ENCODE results near the gene RETN. TPM values are rescaled to one million over a fixed set of nuclear protein-coding genes. Genes with fewer than 3 reads are reported as not detected.

Gene RETN
- total RNA-seq, 1 donor from 2014 or later: 3.7 TPM

GRCh38 chr19:7657131-7657751 is 11.6 kb upstream of the RETN start:
- Histone ChIP-seq H3K36me3 (ENCODE audit: control insufficient read depth in 3 of 3, insufficient read depth in 3 of 3, low read length in 3 of 3) (no peaks in the 10 kb centered on the region), H3K9ac (ENCODE audit: low read depth in 1 of 3, low read length in 3 of 3) (no peak overlapping the region), H3K9me3 (ENCODE audit: control insufficient read depth in 3 of 3, low read length in 3 of 3) (no peaks in the 10 kb centered on the region), H3K4me3 (ENCODE audit: low read length in 3 of 3) (no peak overlapping the region), H3K4me1 (ENCODE audit: control insufficient read depth in 3 of 3, insufficient read depth in 3 of 3, low read length in 3 of 3) (peaks cover 2 to 8% (median 2%) of the 10 kb centered on the region in 3 donors), H3K27ac (ENCODE audit: low read depth, low read length) (no peak overlapping the region), H3K27me3 (ENCODE audit: control insufficient read depth in 3 of 3, insufficient read depth in 3 of 3, low read length in 3 of 3) (peaks cover 0 to 4% (median 3%) of the 10 kb centered on the region in 3 donors)

- H3K27ac ChIP-seq (ENCODE audit: low read depth, low read length): no peak overlapping the region
Observed at GRCh38 chr19:7658219-7658686, 10.6 kb upstream of the RETN start.

GRCh38 chr19:7661744-7662538 is 6.9 kb upstream of the RETN start:
- Histone ChIP-seq H3K27ac (ENCODE audit: low read depth, low read length) (no peak overlapping the region), H3K4me3 (ENCODE audit: low read length in 3 of 3) (no peak overlapping the region), H3K9me3 (ENCODE audit: control insufficient read depth in 3 of 3, low read length in 3 of 3) (no peaks in the 10 kb centered on the region), H3K36me3 (ENCODE audit: control insufficient read depth in 3 of 3, insufficient read depth in 3 of 3, low read length in 3 of 3) (no peaks in the 10 kb centered on the region), H3K27me3 (ENCODE audit: control insufficient read depth in 3 of 3, insufficient read depth in 3 of 3, low read length in 3 of 3) (peaks cover 0 to 9% (median 7%) of the 10 kb centered on the region in 3 donors), H3K9ac (ENCODE audit: low read depth in 1 of 3, low read length in 3 of 3) (no peak overlapping the region), H3K4me1 (ENCODE audit: control insufficient read depth in 3 of 3, insufficient read depth in 3 of 3, low read length in 3 of 3) (no peaks in the 10 kb centered on the region)

More at GRCh38 chr19:7658219-7658686, 10.6 kb upstream of the RETN start:
- no peaks in the 10 kb centered on the region for H3K4me1 ChIP-seq (ENCODE audit: control insufficient read depth in 3 of 3, insufficient read depth in 3 of 3, low read length in 3 of 3)
- H3K27me3 ChIP-seq (ENCODE audit: control insufficient read depth in 3 of 3, insufficient read depth in 3 of 3, low read length in 3 of 3): peaks cover 0 to 9% (median 3%) of the 10 kb centered on the region in 3 donors
- no peak overlapping the region for H3K9ac ChIP-seq (ENCODE audit: low read depth in 1 of 3, low read length in 3 of 3)
- H3K36me3 ChIP-seq (ENCODE audit: control insufficient read depth in 3 of 3, insufficient read depth in 3 of 3, low read length in 3 of 3): no peaks in the 10 kb centered on the region
- H3K4me3 ChIP-seq (ENCODE audit: low read length in 3 of 3): no peak overlapping the region
- H3K9me3 ChIP-seq (ENCODE audit: control insufficient read depth in 3 of 3, low read length in 3 of 3): no peaks in the 10 kb centered on the region

- Histone ChIP-seq H3K27ac (ENCODE audit: low read depth, low read length) (no peak overlapping the region), H3K27me3 (ENCODE audit: control insufficient read depth in 3 of 3, insufficient read depth in 3 of 3, low read length in 3 of 3) (peaks cover 0 to 9% (median 7%) of the 10 kb centered on the region in 3 donors), H3K9me3 (ENCODE audit: control insufficient read depth in 3 of 3, low read length in 3 of 3) (no peaks in the 10 kb centered on the region), H3K4me1 (ENCODE audit: control insufficient read depth in 3 of 3, insufficient read depth in 3 of 3, low read length in 3 of 3) (no peaks in the 10 kb centered on the region), H3K9ac (ENCODE audit: low read depth in 1 of 3, low read length in 3 of 3) (no peak overlapping the region), H3K4me3 (ENCODE audit: low read length in 3 of 3) (no peak overlapping the region), H3K36me3 (ENCODE audit: control insufficient read depth in 3 of 3, insufficient read depth in 3 of 3, low read length in 3 of 3) (no peaks in the 10 kb centered on the region)
Observed at GRCh38 chr19:7662657-7663056, 6.2 kb upstream of the RETN start.

GRCh38 chr19:7663706-7664105 is 5.1 kb upstream of the RETN start:
- H3K9ac ChIP-seq (ENCODE audit: low read depth in 1 of 3, low read length in 3 of 3): no peak overlapping the region
- no peak overlapping the region for H3K27ac ChIP-seq (ENCODE audit: low read depth, low read length)
- H3K36me3 ChIP-seq (ENCODE audit: control insufficient read depth in 3 of 3, insufficient read depth in 3 of 3, low read length in 3 of 3): no peaks in the 10 kb centered on the region
- H3K4me3 ChIP-seq (ENCODE audit: low read length in 3 of 3): no peak overlapping the region
- no peaks in the 10 kb centered on the region for H3K4me1 ChIP-seq (ENCODE audit: control insufficient read depth in 3 of 3, insufficient read depth in 3 of 3, low read length in 3 of 3)
- H3K9me3 ChIP-seq (ENCODE audit: control insufficient read depth in 3 of 3, low read length in 3 of 3): no peaks in the 10 kb centered on the region
- H3K27me3 ChIP-seq (ENCODE audit: control insufficient read depth in 3 of 3, insufficient read depth in 3 of 3, low read length in 3 of 3): peaks cover 2 to 13% (median 7%) of the 10 kb centered on the region in 3 donors

GRCh38 chr19:7665076-7665475 is 3.8 kb upstream of the RETN start:
- no peak overlapping the region for H3K4me3 ChIP-seq (ENCODE audit: low read length in 3 of 3)
- H3K4me1 ChIP-seq (ENCODE audit: control insufficient read depth in 3 of 3, insufficient read depth in 3 of 3, low read length in 3 of 3): no peaks in the 10 kb centered on the region
- H3K27ac ChIP-seq (ENCODE audit: low read depth, low read length): no peak overlapping the region
- H3K36me3 ChIP-seq (ENCODE audit: control insufficient read depth in 3 of 3, insufficient read depth in 3 of 3, low read length in 3 of 3): no peaks in the 10 kb centered on the region
- H3K9me3 ChIP-seq (ENCODE audit: control insufficient read depth in 3 of 3, low read length in 3 of 3): no peaks in the 10 kb centered on the region
- H3K27me3 ChIP-seq (ENCODE audit: control insufficient read depth in 3 of 3, insufficient read depth in 3 of 3, low read length in 3 of 3): peaks cover 13 to 23% (median 18%) of the 10 kb centered on the region in 3 donors
- H3K9ac ChIP-seq (ENCODE audit: low read depth in 1 of 3, low read length in 3 of 3): no peak overlapping the region

- Histone ChIP-seq H3K9me3 (ENCODE audit: control insufficient read depth in 3 of 3, low read length in 3 of 3) (no peaks in the 10 kb centered on the region), H3K4me3 (ENCODE audit: low read length in 3 of 3) (no peak overlapping the region)
Observed at GRCh38 chr19:7669641-7670040, 792 bp downstream of the RETN start.

GRCh38 chr19:7670150-7670783 is 1.4 kb downstream of the RETN start:
- Histone ChIP-seq H3K27me3 (ENCODE audit: control insufficient read depth in 3 of 3, insufficient read depth in 3 of 3, low read length in 3 of 3) (peaks cover 18 to 33% (median 26%) of the 10 kb centered on the region in 3 donors), H3K4me3 (ENCODE audit: low read length in 3 of 3) (no peak overlapping the region), H3K9ac (ENCODE audit: low read depth in 1 of 3, low read length in 3 of 3) (no peak overlapping the region), H3K4me1 (ENCODE audit: control insufficient read depth in 3 of 3, insufficient read depth in 3 of 3, low read length in 3 of 3) (no peaks in the 10 kb centered on the region), H3K27ac (ENCODE audit: low read depth, low read length) (no peak overlapping the region), H3K9me3 (ENCODE audit: control insufficient read depth in 3 of 3, low read length in 3 of 3) (no peaks in the 10 kb centered on the region), H3K36me3 (ENCODE audit: control insufficient read depth in 3 of 3, insufficient read depth in 3 of 3, low read length in 3 of 3) (no peaks in the 10 kb centered on the region)

More at GRCh38 chr19:7669641-7670040, 792 bp downstream of the RETN start:
- Histone ChIP-seq H3K27ac (ENCODE audit: low read depth, low read length) (no peak overlapping the region), H3K27me3 (ENCODE audit: control insufficient read depth in 3 of 3, insufficient read depth in 3 of 3, low read length in 3 of 3) (peaks cover 18 to 33% (median 26%) of the 10 kb centered on the region in 3 donors), H3K4me1 (ENCODE audit: control insufficient read depth in 3 of 3, insufficient read depth in 3 of 3, low read length in 3 of 3) (no peaks in the 10 kb centered on the region), H3K36me3 (ENCODE audit: control insufficient read depth in 3 of 3, insufficient read depth in 3 of 3, low read length in 3 of 3) (no peaks in the 10 kb centered on the region), H3K9ac (ENCODE audit: low read depth in 1 of 3, low read length in 3 of 3) (no peak overlapping the region)

- no peaks in the 10 kb centered on the region for H3K4me1 ChIP-seq (ENCODE audit: control insufficient read depth in 3 of 3, insufficient read depth in 3 of 3, low read length in 3 of 3)
- no peaks in the 10 kb centered on the region for H3K36me3 ChIP-seq (ENCODE audit: control insufficient read depth in 3 of 3, insufficient read depth in 3 of 3, low read length in 3 of 3)
- H3K27ac ChIP-seq (ENCODE audit: low read depth, low read length): no peak overlapping the region
- no peak overlapping the region for H3K4me3 ChIP-seq (ENCODE audit: low read length in 3 of 3)
- no peak overlapping the region for H3K9ac ChIP-seq (ENCODE audit: low read depth in 1 of 3, low read length in 3 of 3)
- H3K9me3 ChIP-seq (ENCODE audit: control insufficient read depth in 3 of 3, low read length in 3 of 3): no peaks in the 10 kb centered on the region
- peaks cover 20 to 34% (median 26%) of the 10 kb centered on the region in 3 donors for H3K27me3 ChIP-seq (ENCODE audit: control insufficient read depth in 3 of 3, insufficient read depth in 3 of 3, low read length in 3 of 3)
Observed at GRCh38 chr19:7670790-7671189, 1.9 kb downstream of the RETN start.

- Histone ChIP-seq H3K4me3 (ENCODE audit: low read length in 3 of 3) (no peak overlapping the region), H3K9ac (ENCODE audit: low read depth in 1 of 3, low read length in 3 of 3) (no peak overlapping the region), H3K36me3 (ENCODE audit: control insufficient read depth in 3 of 3, insufficient read depth in 3 of 3, low read length in 3 of 3) (no peaks in the 10 kb centered on the region), H3K27ac (ENCODE audit: low read depth, low read length) (no peak overlapping the region), H3K27me3 (ENCODE audit: control insufficient read depth in 3 of 3, insufficient read depth in 3 of 3, low read length in 3 of 3) (peaks cover 23 to 44% (median 35%) of the 10 kb centered on the region in 3 donors), H3K4me1 (ENCODE audit: control insufficient read depth in 3 of 3, insufficient read depth in 3 of 3, low read length in 3 of 3) (no peaks in the 10 kb centered on the region), H3K9me3 (ENCODE audit: control insufficient read depth in 3 of 3, low read length in 3 of 3) (no peaks in the 10 kb centered on the region)
Observed at GRCh38 chr19:7672522-7672921, 3.7 kb downstream of the RETN start.

All from skeletal muscle tissue (tissue), 4 donors.